Right renal cortex interstitium (tissue), 3 donors: Measurements from ENCODE around the gene CABP7. TPM values are rescaled to one million over a fixed set of nuclear protein-coding genes. Genes with fewer than 3 reads are reported as not detected.

Source experiments
- DNase-seq, 3 donors: peaks; one replicate each; pipeline ENCODE4 v3.0.0-alpha.2; 2013; ENCODE audit warnings: low read depth in 3 of 3, low spot score in 2 of 3
- polyA plus RNA-seq, 3 donors: library from polyadenylated mRNA; unstranded; fragments of 120-200 nt; gene quantifications; one replicate each; pipeline ENCODE4 v1.2.1, GENCODE V29; 2013; ENCODE audit not compliant: insufficient read length in 3 of 3

The CABP7 gene
- polyA plus RNA-seq, 3 donors: 0.04 to 0.12 (median 0.11) TPM

GRCh38 chr22:29722151-29722550 is 2.3 kb downstream of the CABP7 start:
- DNase-seq: no peak

GRCh38 chr22:29722587-29722986 is 2.8 kb downstream of the CABP7 start:
- no peak for DNase-seq

GRCh38 chr22:29723766-29724165 is 4.0 kb downstream of the CABP7 start:
- no peak for DNase-seq

GRCh38 chr22:29724843-29725242 is 5.0 kb downstream of the CABP7 start:
- DNase-seq: no peak

- no peak for DNase-seq
Observed at GRCh38 chr22:29726106-29726505, 6.3 kb downstream of the CABP7 start.

- DNase-seq: no peak
Observed at GRCh38 chr22:29726512-29727130, 6.8 kb downstream of the CABP7 start.

- no peak for DNase-seq
Observed at GRCh38 chr22:29727131-29727523, 7.3 kb downstream of the CABP7 start.

- DNase-seq: no peak
Observed at GRCh38 chr22:29729161-29729560, 9.4 kb downstream of the CABP7 start.

GRCh38 chr22:29731058-29731850 is 11.5 kb downstream of the CABP7 start:
- DNase-seq: no peak

GRCh38 chr22:29732883-29733282 is 13.1 kb downstream of the CABP7 start:
- DNase-seq: no peak

GRCh38 chr22:29733362-29734201 is 13.8 kb downstream of the CABP7 start:
- peak in 1 of 3 donors; percentile 60 for DNase-seq

- DNase-seq: no peak
Observed at GRCh38 chr22:29734406-29734805, 14.6 kb downstream of the CABP7 start.

- DNase-seq: no peak
Observed at GRCh38 chr22:29734838-29735237, 15.0 kb downstream of the CABP7 start.

GRCh38 chr22:29735416-29735815 is 15.6 kb downstream of the CABP7 start:
- no peak for DNase-seq

- DNase-seq: no peak
Observed at GRCh38 chr22:29737251-29738117, 17.7 kb downstream of the CABP7 start.

- no peak for DNase-seq
Observed at GRCh38 chr22:29738118-29738815, 18.5 kb downstream of the CABP7 start.

- DNase-seq: no peak
Observed at GRCh38 chr22:29739346-29739875, 19.6 kb downstream of the CABP7 start.

- no peak for DNase-seq
Observed at GRCh38 chr22:29740216-29740615, 20.4 kb downstream of the CABP7 start.

- no peak for DNase-seq
Observed at GRCh38 chr22:29741926-29742325, 22.1 kb downstream of the CABP7 start.

- no peak for DNase-seq
Observed at GRCh38 chr22:29742326-29742725, 22.5 kb downstream of the CABP7 start.
